NCI-H2196 (cell line): ENCODE results near the gene SVIL.

Experiments used
- DNase-seq: peaks from one replicate; lab custom pipeline; 2025; ENCODE audit not compliant: unreplicated experiment; lab: John Stamatoyannopoulos, UW

The SVIL gene

GRCh38 chr10:29430101-29430500, 204.7 kb downstream of the SVIL start:
- no peak for DNase-seq

GRCh38 chr10:29428486-29428885, 206.3 kb downstream of the SVIL start:
- DNase-seq, result no peak

- DNase-seq, result no peak
Measured at GRCh38 chr10:29427667-29428066, 207.1 kb downstream of the SVIL start.

DNA sequence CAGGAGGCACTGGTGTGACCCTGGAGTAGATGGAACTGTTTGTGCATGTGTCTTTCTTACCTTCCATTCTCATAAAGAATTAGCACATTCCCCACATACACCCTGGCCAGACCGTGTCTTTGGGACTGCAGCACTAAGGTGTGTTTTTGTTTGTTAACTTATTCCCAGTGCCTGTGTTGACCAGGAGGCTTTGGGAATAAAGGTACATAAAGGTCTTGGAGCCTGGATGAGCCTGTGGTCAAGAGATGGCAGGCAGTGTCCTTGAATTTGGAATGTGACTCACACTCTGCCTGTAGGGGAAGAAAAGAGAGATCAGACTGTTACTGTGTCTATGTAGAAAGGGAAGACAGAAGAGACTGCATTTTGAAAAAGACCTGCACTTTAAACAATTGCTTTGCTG, 208.4 kb downstream of the SVIL start:
- no peak for DNase-seq

DNA sequence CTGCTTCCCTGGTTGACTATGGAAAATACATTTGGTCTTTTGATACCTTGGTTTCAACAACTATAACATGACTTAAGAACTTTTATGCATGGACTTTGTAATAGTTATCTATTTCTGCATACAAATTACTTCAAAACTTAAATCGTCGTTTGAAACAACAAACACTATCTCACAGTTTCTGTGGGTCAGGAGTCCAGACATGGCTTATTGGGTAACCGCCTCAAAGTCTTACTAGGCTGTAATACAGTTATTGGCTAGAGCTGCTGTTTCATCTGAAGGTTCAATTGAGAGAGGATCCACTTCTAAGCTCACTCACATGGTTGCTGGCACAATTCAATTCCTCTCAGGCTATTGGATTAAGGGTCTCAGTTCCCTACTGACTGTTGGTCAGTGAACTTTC, 210.8 kb downstream of the SVIL start:
- no peak for DNase-seq

DNA sequence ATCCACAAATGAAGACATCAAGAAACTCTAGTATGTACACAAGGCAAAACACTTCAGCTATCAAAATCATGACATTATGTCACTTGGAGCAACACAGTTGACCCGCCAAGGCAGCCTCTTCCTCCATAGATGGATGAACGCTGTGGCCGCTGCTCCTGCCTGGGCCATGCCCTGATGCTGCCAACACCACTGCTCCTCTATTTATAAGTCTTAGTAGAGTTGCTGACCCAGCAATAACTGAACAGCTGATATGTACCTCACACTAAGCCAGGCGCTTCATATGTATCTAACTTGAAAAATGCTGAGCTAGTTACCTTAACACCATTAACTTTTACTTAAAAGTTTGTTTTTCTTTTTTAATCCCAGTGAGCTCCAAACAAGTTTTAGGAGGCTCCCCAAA, 214.0 kb downstream of the SVIL start:
- DNase-seq, result no peak

DNA sequence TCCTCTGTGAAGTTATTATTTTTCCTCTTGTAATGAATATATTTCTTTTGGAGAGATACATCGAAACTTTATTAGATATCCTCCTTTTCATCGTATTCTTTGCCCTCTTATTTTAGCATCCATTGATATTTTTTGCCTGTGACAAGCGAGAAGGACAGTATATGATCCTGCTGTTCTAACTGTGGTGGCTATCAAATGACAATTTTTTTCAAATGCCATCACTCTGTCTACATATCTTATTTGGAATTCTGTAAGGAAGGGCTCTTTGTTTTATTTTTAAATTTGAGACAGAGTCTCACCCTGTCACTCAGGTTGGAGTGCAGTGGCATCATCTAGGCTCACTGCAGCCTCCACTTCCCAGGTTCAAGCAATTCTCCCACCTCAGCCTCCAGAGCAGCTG, 217.4 kb downstream of the SVIL start:
- DNase-seq, result no peak

GRCh38 chr10:29415876-29416275, 218.9 kb downstream of the SVIL start:
- DNase-seq, result no peak

DNA sequence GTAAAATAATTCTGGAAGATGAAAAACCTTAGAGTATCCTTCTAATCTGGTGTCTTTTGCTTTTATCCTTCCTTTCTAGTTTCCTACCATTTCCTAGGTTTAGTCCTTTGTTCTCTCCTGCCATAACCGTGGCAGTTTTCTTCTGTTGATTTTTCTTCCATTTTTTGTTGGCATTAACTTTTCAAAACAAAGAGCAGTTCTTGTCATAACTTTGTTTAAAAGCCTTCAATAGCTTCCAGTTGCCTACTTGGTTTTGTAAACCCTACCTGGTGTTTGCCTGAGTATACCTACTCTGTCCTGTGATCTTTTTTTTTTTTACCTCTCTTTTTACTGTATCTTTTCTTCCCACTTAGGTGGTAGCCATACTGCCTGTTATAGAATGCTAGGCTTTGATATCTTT, 220.3 kb downstream of the SVIL start:
- DNase-seq, result no peak

GRCh38 chr10:29412485-29412884, 222.3 kb downstream of the SVIL start:
- DNase-seq, result no peak

DNA sequence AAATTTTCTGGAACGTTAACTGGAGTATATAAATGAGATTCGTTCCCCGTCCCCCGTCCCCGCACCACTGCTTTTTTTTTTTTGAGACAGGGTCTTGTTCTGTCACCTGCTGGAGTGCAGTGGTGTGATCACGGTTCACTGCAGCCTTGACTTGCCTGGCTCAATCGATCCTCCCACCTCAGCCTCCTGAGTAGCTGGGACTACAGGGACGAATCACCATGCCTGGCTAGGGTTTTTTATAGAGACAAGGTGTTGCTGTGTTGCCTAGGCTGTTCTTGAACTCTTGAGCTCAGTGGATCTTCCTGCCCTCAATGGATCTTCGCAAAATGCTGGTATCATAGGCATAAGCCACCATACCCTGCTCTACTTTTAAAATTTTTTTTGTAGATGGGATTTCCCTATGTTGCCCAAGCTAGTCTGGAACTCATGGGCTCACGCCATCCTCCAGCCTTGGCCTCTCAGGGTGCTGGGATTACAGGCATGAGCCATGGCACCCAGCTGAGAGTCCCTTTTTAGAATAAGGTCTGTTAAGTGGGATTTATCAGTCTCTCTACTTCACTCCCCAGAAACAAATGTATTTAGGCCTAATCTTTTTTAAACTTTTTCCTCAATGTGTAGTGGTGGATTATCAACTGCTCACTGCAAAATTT, 223.0 kb downstream of the SVIL start:
- no peak for DNase-seq

- peak; percentile 16 for DNase-seq
Measured at GRCh38 chr10:29409241-29410054, 225.3 kb downstream of the SVIL start.

- DNase-seq, result no peak
Measured at GRCh38 chr10:29408847-29409240, 225.9 kb downstream of the SVIL start.
